HG03108 (cell line): ENCODE data around the gene CDC20B.
A peak's percentile ranks its signal among the peaks of the same experiment; 100 is the strongest.
"Not testable (repeated sequence)": the region's sequence is repeated elsewhere in the genome, so short reads cannot be mapped to it uniquely, and the experiment has no call there.

ENCODE experiments used
- ATAC-seq: cut with Tn5 transposase; IDR thresholded peaks from one replicate; pipeline ENCODE4 v1.9.1; 2021; ENCODE audit warnings: moderate library complexity; ENCODE audit not compliant: unreplicated experiment

Gene CDC20B

DNA sequence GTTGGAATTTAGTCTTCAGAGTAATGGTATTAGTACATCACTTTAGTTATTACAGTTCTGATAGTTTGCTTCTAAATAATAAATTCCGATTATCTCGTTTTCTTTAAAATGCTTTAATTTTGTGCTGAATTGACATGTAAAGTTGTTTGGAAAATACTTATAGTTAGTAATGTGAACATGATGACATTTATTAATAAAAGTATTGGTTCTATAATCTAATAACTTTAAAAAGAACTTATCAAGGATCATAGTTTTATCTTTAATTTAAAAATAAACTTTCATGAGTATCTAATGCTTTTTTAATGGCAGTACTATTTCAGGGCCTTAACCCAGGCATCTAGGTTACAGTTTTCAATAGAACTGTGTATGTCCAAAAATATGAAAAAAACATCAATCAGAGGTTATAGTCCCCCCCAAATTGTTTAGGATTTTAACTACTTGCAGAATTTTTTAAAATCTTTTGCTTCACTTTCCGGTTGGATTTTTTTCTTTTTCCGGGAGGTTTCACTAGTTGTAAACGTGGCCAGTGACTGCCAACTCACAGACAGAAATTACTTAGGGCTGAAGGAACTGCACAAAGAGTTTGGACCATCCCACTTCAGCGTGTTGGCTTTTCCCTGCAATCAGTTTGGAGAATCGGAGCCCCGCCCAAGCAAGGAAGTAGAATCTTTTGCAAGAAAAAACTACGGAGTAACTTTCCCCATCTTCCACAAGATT, 12.3 kb downstream of the CDC20B start:
- ATAC-seq, result no peak

DNA sequence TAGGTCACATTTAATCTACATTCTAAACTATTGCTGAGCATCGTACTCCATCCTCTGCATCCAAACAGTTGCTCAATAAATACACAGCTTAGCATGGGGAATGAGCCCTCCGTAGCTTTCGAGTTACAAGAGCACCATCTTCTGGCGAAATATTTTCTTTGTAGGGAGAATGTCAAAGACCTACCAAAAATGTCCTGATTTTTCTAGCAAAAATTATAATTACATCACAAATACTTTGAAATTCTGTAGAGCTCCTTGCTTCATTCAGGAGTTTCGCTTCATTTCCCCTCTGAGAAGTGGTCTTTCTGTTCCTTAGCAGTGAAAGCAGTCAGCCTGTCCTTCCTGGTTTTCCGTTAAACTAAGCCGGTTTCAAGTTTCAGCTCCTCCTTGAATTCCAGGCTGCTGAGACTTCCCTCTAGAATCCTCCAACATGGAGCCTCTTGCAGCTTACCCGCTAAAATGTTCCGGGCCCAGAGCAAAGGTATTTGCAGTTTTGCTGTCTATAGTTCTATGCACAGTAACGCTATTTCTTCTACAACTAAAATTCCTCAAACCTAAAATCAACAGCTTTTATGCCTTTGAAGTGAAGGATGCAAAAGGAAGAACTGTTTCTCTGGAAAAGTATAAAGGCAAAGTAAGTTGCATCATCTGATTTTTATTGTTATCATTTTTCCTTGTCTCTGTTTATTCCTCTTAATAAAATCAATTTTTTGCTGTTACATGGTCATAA, 13.0 kb downstream of the CDC20B start, which contains the start of gene GPX8:
TSS of gene GPX8 (plus strand) at position 409 of the 730 bp plus-strand sequence. CDS start at position 431, 22 bp downstream.
- ATAC-seq, result no peak

GRCh38 chr5:55154873-55155272, 18.1 kb downstream of the CDC20B start:
- no peak for ATAC-seq

DNA sequence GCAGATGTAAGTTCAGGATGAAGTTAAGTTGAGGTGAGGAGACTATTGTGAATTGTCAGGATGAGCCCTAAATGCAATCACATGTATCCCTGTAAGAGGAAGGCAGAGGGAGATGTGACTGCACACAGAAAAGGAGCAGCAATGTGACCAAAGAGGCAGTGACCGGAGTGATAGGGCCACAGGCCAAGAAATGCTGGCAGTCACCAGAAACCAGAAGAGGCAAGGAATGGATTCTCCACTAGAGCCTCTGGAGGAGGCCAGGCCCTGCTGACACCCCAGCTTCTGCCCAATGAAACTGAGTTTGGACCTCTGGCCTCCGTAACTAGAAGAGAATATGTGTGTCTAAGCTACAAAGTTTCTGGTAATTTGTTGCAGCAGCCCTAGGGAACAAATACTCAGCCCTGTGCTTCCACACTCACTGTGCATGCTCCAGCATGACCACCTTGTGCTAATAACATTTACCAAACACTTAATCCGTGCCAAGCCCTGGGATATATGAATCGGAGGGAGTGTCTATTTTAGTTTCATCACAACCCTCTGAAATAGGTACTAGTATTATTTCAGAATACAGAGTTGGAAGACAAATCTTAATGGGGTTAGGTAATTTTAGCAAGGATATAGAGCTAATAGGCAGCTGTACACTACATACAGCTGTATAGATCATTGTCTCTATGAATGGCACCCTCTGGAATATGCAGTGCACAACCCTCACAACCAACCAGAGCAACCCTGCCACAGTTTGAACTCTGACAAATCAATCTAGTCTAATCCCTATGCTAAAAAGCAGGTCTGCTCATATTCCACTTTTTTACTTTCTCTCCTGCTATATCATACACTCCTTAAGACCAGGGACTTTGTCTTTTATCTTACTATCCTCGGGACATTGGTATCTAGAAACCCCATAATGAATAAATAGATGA, 20.8 kb downstream of the CDC20B start:
- no peak for ATAC-seq

GRCh38 chr5:55149308-55149795, 23.6 kb downstream of the CDC20B start:
- ATAC-seq, result no peak

GRCh38 chr5:55146543-55147151, 26.3 kb downstream of the CDC20B start:
- peak; percentile 56 for ATAC-seq

GRCh38 chr5:55146080-55146479, 26.9 kb downstream of the CDC20B start:
- no peak for ATAC-seq

- no peak for ATAC-seq
Measured at GRCh38 chr5:55143624-55144023, 29.4 kb downstream of the CDC20B start.

DNA sequence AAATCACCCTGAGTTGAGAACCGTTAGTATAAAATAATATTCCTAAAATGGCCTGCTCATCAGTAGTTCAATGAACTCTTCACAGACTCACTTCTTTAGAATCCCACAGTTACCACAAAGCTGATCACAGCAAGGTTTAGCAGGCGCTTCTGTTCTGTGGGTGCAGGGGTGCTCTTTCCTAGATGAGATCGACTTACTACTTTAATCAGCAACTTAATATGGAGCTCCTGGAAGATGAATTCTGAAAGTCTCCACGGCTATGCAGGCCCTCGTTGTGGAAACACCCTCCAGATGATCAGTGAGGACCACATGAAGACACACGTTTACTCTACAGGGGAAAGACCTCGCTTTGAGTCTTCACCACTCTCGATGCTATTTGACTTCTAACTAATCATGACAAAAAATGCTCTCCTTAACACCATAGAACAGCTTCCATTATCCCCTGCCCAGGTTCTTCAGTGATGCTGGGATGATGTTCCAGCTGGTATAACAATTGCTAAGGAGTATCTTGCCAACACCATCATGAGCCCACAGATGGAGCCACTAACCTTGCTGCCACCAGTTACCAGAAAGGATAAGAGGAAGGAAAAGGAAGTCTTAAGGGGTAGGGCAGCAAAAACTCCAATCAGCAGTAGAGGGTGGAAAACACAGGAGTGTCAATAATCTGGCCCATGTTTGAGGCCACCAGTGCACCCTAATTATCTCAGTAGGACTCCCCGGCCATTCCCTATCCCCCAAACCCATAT, 30.9 kb downstream of the CDC20B start:
- no peak for ATAC-seq

DNA sequence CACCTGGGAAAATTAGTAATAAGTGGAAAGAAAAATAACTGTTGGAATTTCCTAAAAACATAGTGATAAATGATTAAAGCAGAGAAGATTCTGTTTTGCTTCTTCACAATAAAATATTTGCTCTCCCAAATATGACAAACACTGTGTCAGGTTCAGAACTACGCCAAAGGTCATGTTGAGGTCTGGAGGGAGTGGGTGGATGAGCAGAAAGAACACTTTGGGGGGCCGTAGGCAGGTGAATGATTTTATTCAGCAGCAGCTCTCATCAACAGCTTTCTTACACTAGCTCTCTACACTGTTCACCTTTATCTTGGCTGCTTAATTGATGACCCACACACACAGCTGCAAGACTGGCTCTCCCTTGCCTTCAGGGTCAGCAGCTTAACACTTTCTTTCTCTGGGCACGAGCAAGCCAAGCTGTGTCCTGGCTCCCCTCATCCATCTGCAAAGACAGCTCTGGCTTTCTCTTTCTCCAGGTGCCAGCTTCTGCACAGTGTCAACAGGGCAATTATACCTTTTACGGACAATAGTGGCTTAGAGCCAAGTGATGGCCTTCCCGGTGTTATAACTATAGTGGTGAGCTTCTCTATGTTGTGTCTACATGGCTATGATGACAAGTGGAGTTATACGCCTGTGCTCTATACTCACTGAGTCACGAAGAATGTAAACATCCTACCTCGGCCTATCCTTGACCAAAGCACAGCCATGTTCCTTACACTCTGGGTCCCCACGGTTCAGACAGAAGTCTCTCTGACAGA, 31.9 kb downstream of the CDC20B start:
- ATAC-seq, result no peak

GRCh38 chr5:55136521-55136920, 36.5 kb downstream of the CDC20B start:
- ATAC-seq, result no peak

GRCh38 chr5:55134053-55134722, 38.8 kb downstream of the CDC20B start:
- no peak for ATAC-seq

DNA sequence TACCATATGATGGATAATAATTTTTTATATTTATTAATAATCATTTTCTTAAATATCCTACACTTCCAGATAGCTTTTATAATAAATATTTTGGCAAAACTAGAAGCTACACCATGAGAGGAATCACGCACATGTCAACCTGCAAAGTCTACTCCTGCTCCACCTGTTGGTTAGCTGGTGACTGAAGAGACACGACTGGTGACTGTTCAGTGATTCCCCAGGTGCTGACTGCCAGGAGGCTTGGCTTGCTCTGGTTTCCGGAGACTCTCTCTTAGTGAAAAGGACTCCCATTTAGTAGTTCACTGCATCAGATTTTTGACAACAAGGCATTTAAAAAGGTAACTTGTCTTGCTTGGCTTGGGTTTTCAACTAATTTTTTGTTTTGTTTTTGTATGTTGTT, 49.6 kb downstream of the CDC20B start:
- no peak for ATAC-seq

GRCh38 chr5:55114061-55114460, 58.9 kb downstream of the CDC20B start:
- ATAC-seq, result no peak

GRCh38 chr5:55113327-55113726, 59.6 kb downstream of the CDC20B start:
- no peak for ATAC-seq

GRCh38 chr5:55110217-55110616, 62.8 kb downstream of the CDC20B start:
- no peak for ATAC-seq

- ATAC-seq, result no peak
Measured at GRCh38 chr5:55108661-55109060, 64.3 kb downstream of the CDC20B start.

DNA sequence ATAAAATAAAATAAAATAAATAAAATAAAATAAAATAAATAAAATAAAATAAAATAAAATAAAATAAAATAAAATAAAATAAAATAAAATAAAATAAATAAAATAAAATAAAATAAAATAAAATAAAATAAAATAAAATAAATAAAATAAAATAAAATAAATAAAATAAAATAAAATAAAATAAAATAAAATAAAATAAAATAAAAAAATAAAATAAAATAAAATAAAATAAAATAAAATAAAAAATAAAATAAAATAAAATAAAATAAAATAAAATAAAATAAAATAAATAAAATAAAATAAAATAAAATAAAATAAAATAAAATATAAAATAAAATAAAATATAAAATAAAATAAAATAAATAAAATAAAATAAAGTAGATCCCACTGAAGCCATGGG, 67.0 kb downstream of the CDC20B start:
- ATAC-seq, result not testable (repeated sequence)
